Measurements from ENCODE around the gene UBTF.
"Not testable (repeated sequence)": the region's sequence is repeated elsewhere in the genome, so short reads cannot be mapped to it uniquely, and the experiment has no call there.

UBTF gene

GRCh38 chr17:44247440-44247841 lies 28.0 kb upstream of the UBTF start:
- DNase-seq = no peak

- DNase-seq = no peak
Observed at GRCh38 chr17:44241106-44241624, 21.7 kb upstream of the UBTF start.

GRCh38 chr17:44237886-44238285 lies 18.4 kb upstream of the UBTF start:
- not testable (repeated sequence) for DNase-seq

- no peak for DNase-seq
Observed at GRCh38 chr17:44236444-44236991, 17.0 kb upstream of the UBTF start.

- no peak for DNase-seq
Observed at GRCh38 chr17:44235583-44235936, 16.1 kb upstream of the UBTF start.

GRCh38 chr17:44233582-44233981 lies 14.1 kb upstream of the UBTF start:
- DNase-seq = no peak

GRCh38 chr17:44232061-44232460 lies 12.6 kb upstream of the UBTF start:
- no peak for DNase-seq

GRCh38 chr17:44230140-44230539 lies 10.7 kb upstream of the UBTF start:
- no peak for DNase-seq

GRCh38 chr17:44229090-44229489 lies 9.6 kb upstream of the UBTF start:
- DNase-seq = no peak

- DNase-seq = no peak
Observed at GRCh38 chr17:44223541-44224071, 4.1 kb upstream of the UBTF start.

- DNase-seq = peak; percentile 65
Observed at GRCh38 chr17:44222112-44222869, 2.8 kb upstream of the UBTF start.

GRCh38 chr17:44221862-44222111 lies 2.3 kb upstream of the UBTF start:
- DNase-seq = no peak

- DNase-seq = peak; percentile 84
Observed at GRCh38 chr17:44221084-44221861, 1.8 kb upstream of the UBTF start.

GRCh38 chr17:44220213-44221083 lies 973 bp upstream of the UBTF start:
- peak; percentile 66 for DNase-seq

GRCh38 chr17:44219108-44219615 lies 313 bp downstream of the UBTF start:
- DNase-seq = peak; percentile 84

- DNase-seq = peak; percentile 95
Observed at GRCh38 chr17:44218344-44219107, 949 bp downstream of the UBTF start.

GRCh38 chr17:44217738-44218343 lies 1.6 kb downstream of the UBTF start:
- peak; percentile 31 for DNase-seq

- peak; percentile 33 for DNase-seq
Observed at GRCh38 chr17:44216694-44217093, 2.8 kb downstream of the UBTF start.

GRCh38 chr17:44216173-44216572 lies 3.3 kb downstream of the UBTF start:
- peak; percentile 53 for DNase-seq

- DNase-seq = no peak
Observed at GRCh38 chr17:44214896-44215295, 4.6 kb downstream of the UBTF start.

GRCh38 chr17:44214230-44214494 lies 5.3 kb downstream of the UBTF start:
- DNase-seq = no peak

Measured in RPMI8226 (cell line).